HepG2 (cell line): Measurements from ENCODE around the gene IL27RA. TPM values are rescaled to one million over a fixed set of nuclear protein-coding genes. Genes with fewer than 3 reads are reported as not detected.
A peak's percentile ranks its signal among the peaks of the same experiment; 100 is the strongest.

ENCODE experiments used
- FOXP1 ChIP-seq, 2 experiments: fragments of 450-650 bp in 1 of 2; IDR thresholded peaks; 2 replicates each; pipeline ENCODE4 v1.6.1; 2017 to 2018; ENCODE audit warnings: antibody characterized with exemption in 1 of 2
- FOXP4 ChIP-seq: sonication (generic); formaldehyde crosslinking; IDR thresholded peaks from 2 replicates; pipeline ENCODE4 v1.4.0; 2020; ENCODE audit warnings: missing genetic modification reagents
- GMEB1 ChIP-seq: sonication (generic); formaldehyde crosslinking; IDR thresholded peaks from 2 replicates; pipeline ENCODE4 v1.5.1; 2020; ENCODE audit warnings: missing genetic modification reagents, mild to moderate bottlenecking, borderline replicate concordance
- KDM5B ChIP-seq: sonication (generic); formaldehyde crosslinking; IDR thresholded peaks from 2 replicates; pipeline ENCODE4 v1.4.0; 2020; ENCODE audit warnings: missing genetic modification reagents, mild to moderate bottlenecking, borderline replicate concordance
- NFRKB ChIP-seq: fragments of 450-650 bp; IDR thresholded peaks from 2 replicates; pipeline ENCODE4 v1.6.1; 2017
- PHB2 ChIP-seq: fragments of 450-650 bp; IDR thresholded peaks from 2 replicates; pipeline ENCODE4 v1.6.1; 2018; ENCODE audit not compliant: partially characterized antibody
- RBM22 ChIP-seq: fragments of 200-400 bp; formaldehyde crosslinking; optimal IDR thresholded peaks from 2 replicates; pipeline ENCODE3; 2017; ENCODE audit warnings: mild to moderate bottlenecking, low read length, moderate library complexity
- REXO4 ChIP-seq: sonication (generic); formaldehyde crosslinking; IDR thresholded peaks from 2 replicates; pipeline ENCODE4 v1.8.0; 2022; ENCODE audit warnings: missing genetic modification reagents, mild to moderate bottlenecking, borderline replicate concordance
- TAF1 ChIP-seq: sonication (generic); formaldehyde crosslinking; IDR thresholded peaks from 2 replicates; pipeline ENCODE4 v1.4.0; 2020; ENCODE audit warnings: missing genetic modification reagents
- TRAFD1 ChIP-seq: sonication (generic); formaldehyde crosslinking; IDR thresholded peaks from 2 replicates; pipeline ENCODE4 v1.5.1; 2020; ENCODE audit warnings: missing genetic modification reagents, mild to moderate bottlenecking, borderline replicate concordance
- ZBTB3 ChIP-seq: sonication (generic); formaldehyde crosslinking; IDR thresholded peaks from 2 replicates; pipeline ENCODE4 v1.4.0; 2020; ENCODE audit warnings: low read depth, mild to moderate bottlenecking, moderate library complexity, missing genetic modification reagents, borderline replicate concordance
- ZBTB4 ChIP-seq: sonication (generic); formaldehyde crosslinking; IDR thresholded peaks from 2 replicates; pipeline ENCODE4 v1.4.0; 2020; ENCODE audit warnings: missing genetic modification reagents, mild to moderate bottlenecking, borderline replicate concordance
- ZEB1 ChIP-seq: IDR thresholded peaks from 2 replicates; pipeline ENCODE4 v1.6.1; 2012; ENCODE audit warnings: mild to moderate bottlenecking, low read depth, inconsistent platforms; ENCODE audit not compliant: insufficient replicate concordance
- ZFYVE20 ChIP-seq: sonication (generic); formaldehyde crosslinking; IDR thresholded peaks from 2 replicates; pipeline ENCODE4 v1.8.0; 2023; ENCODE audit warnings: low read depth, mild to moderate bottlenecking, moderate library complexity, missing genetic modification reagents, borderline replicate concordance
- ZNF280D ChIP-seq: sonication (generic); formaldehyde crosslinking; IDR thresholded peaks from 2 replicates; pipeline ENCODE4 v1.5.1; 2020; ENCODE audit warnings: mild to moderate bottlenecking, missing genetic modification reagents
- ZNF451 ChIP-seq: sonication (generic); formaldehyde crosslinking; IDR thresholded peaks from 2 replicates; pipeline ENCODE4 v1.5.0; 2020; ENCODE audit warnings: mild to moderate bottlenecking, missing genetic modification reagents
- polyA plus RNA-seq, 8 experiments: library from polyadenylated mRNA; depleted of rRNA in 3 of 8; stranded (reverse) in 7 of 8; unstranded in 1 of 8; fragments of >200 nt; fragmentation: Illumina TruSeq in 4 of 8; extraction: Trizol in 4 of 8; gene quantifications; 2 replicates each; pipeline versions ENCODE4 v1.2.1 to v1.2.3, GENCODE V29; 2011 to 2016; ENCODE audit warnings: low read depth in 4 of 8, missing spikeins in 1 of 8, mixed read lengths in 1 of 8; ENCODE audit not compliant: insufficient read depth in 1 of 8
- total RNA-seq, 5 experiments: library from RNA; depleted of rRNA; stranded (reverse); fragments of >200 nt; fragmentation: Illumina TruSeq; extraction: Trizol; gene quantifications; 2 replicates each; pipeline ENCODE4 v1.2.3, GENCODE V29; 2016; ENCODE audit warnings: low read depth in 1 of 5

Gene IL27RA
- total and polyA plus RNA-seq, 2 of the 13 experiments (the other 11 are each of a cell fraction or from before 2014, with no cell fraction given), result 3.5 to 8.1 TPM

GRCh38 chr19:14031719-14032480, at the start of gene IL27RA (continued):
- no peak for TF ChIP-seq ZBTB4 (CRISPR knock-in tag)
- TF ChIP-seq TRAFD1 (CRISPR knock-in tag), result 0 out of 2 replicates have a peak, but pooled peaks have one; percentile 66
- no peak for TF ChIP-seq NFRKB
- TF ChIP-seq FOXP4 (CRISPR knock-in tag), result no peak
- TF ChIP-seq RBM22, result no peak
- peak; percentile 36; the same call in 1 of the 2 replicates for TF ChIP-seq GMEB1 (CRISPR knock-in tag)
- no peak for TF ChIP-seq PHB2
- TF ChIP-seq ZEB1, result no peak
- no peak for TF ChIP-seq ZNF451 (CRISPR knock-in tag)
- peak; percentile 49; the same call in 1 of the 2 replicates for TF ChIP-seq TAF1
- TF ChIP-seq FOXP1 (IDR thresholded peaks at IDR 0.05), result no peak
- no peak for TF ChIP-seq FOXP1 (CRISPR knock-in tag; IDR thresholded peaks at IDR 0.05)
- TF ChIP-seq ZNF280D (CRISPR knock-in tag), result no peak
- TF ChIP-seq REXO4 (CRISPR knock-in tag), result peak; percentile 85; the same call in 1 of the 2 replicates
- no peak for TF ChIP-seq ZFYVE20 (CRISPR knock-in tag)
- no peak for TF ChIP-seq ZBTB3 (CRISPR knock-in tag)
- TF ChIP-seq KDM5B (CRISPR knock-in tag), result peak; percentile 79; the same call in 1 of the 2 replicates
